Cardiac muscle cell (in vitro differentiated cells and primary cell): Measurements from ENCODE around the gene PRKG1. TPM values are rescaled to one million over a fixed set of nuclear protein-coding genes. Genes with fewer than 3 reads are reported as not detected.

ENCODE experiments used
- DNase-seq, 2 donors: peaks; one replicate each; pipeline versions ENCODE4 v3.0.0 to v3.0.0-alpha.2; 2010 to 2017; ENCODE audit warnings: low read depth in 1 of 2, low spot score in 1 of 2
- H3K27ac ChIP-seq: fragments of 200-600 bp; sonication (generic); 2 replicates; pipeline ENCODE4 v1.5.1; 2016
- H3K27me3 ChIP-seq: fragments of 200-600 bp; sonication (generic); 2 replicates; pipeline ENCODE4 v1.6.0; 2016; ENCODE audit warnings: control low read depth
- H3K36me3 ChIP-seq: fragments of 200-600 bp; sonication (generic); 2 replicates; pipeline ENCODE4 v1.5.1; 2016; ENCODE audit warnings: control low read depth
- H3K4me1 ChIP-seq: fragments of 200-600 bp; sonication (generic); 2 replicates; pipeline ENCODE4 v1.8.1; 2017; ENCODE audit warnings: low read depth, mild to moderate bottlenecking, mixed run types
- H3K4me3 ChIP-seq: fragments of 200-600 bp; sonication (generic); 2 replicates; pipeline ENCODE4 v1.5.1; 2016; ENCODE audit warnings: mild to moderate bottlenecking
- H3K9me3 ChIP-seq: fragments of 200-600 bp; sonication (generic); 2 replicates; pipeline ENCODE4 v1.5.1; 2017; ENCODE audit warnings: low read depth, mild to moderate bottlenecking, control low read depth
- CTCF ChIP-seq: IDR thresholded peaks from 2 replicates; pipeline ENCODE4 v1.5.1; 2012; ENCODE audit warnings: low read depth, mild to moderate bottlenecking, low read length
- polyA plus RNA-seq: library from polyadenylated mRNA; unstranded; fragments of >200 nt; fragmentation: Nextera tagmentation; extraction: Ambion mirVana; gene quantifications from 2 replicates; pipeline ENCODE4 v1.2.1, GENCODE V29; 2016
- total RNA-seq: library from RNA; depleted of rRNA; stranded (reverse); fragments of >200 nt; gene quantifications from 2 replicates; pipeline ENCODE4 v1.2.3, GENCODE V29; 2016

Gene PRKG1
- total and polyA plus RNA-seq, 2 experiments from 2014 or later, result 2.9 to 13.3 TPM

DNA sequence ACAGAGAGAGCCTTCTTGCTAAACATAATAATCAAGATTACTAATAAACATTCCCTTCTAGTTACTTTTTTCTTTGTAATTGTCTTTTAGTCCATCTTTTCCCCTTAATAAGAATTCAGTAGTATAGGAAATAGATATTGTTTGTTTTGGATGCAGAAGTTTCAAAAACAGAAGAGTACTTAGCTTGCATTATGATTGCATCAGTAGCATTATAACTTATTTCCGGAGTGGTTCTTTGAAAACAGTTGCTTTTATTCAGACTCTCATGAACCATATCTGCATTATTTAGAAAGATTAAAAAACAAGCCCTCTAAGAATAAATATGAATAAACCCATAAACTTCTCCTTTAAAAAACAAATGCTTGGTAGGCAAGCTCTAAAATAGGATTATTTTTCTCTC lies 1205.8 kb downstream of the PRKG1 start:
- no peaks in the 10 kb centered on the region for H3K27me3 ChIP-seq
- H3K36me3 ChIP-seq, result no peaks in the 10 kb centered on the region
- DNase-seq, result peak in 1 of 2 donors; percentile 34
- no peak overlapping the region for H3K4me3 ChIP-seq
- H3K9me3 ChIP-seq, result no peaks in the 10 kb centered on the region
- no peaks in the 10 kb centered on the region for H3K4me1 ChIP-seq
- no peak for TF ChIP-seq CTCF
- no peak overlapping the region for H3K27ac ChIP-seq

DNA sequence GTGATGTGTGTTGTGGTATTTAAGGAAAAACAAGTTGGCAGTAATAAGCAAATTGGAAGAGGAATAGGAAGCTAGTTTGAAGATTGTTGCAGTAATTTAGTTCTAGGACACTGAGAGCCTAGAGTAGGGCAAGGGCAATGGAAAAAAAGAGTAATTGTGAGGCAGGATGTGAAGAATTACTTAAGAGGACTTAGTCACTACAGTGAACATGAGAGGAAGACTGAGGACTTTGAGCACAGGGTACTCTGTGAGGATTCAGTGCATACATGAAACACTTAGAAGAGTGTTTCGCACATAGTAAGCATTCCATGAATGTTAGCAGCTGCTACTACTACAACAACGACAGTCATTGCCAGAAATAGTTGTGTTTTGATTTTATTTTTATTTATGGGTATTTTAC lies 1208.9 kb downstream of the PRKG1 start:
- no peak for TF ChIP-seq CTCF
- Histone ChIP-seq H3K9me3 (no peaks in the 10 kb centered on the region), H3K27ac (no peak overlapping the region), H3K36me3 (no peaks in the 10 kb centered on the region), H3K4me1 (no peaks in the 10 kb centered on the region), H3K4me3 (no peak overlapping the region), H3K27me3 (no peaks in the 10 kb centered on the region)
- DNase-seq, result peak in 1 of 2 donors; percentile 38

- no peak for DNase-seq
- Histone ChIP-seq H3K36me3 (no peaks in the 10 kb centered on the region), H3K9me3 (no peaks in the 10 kb centered on the region), H3K27ac (no peak overlapping the region), H3K4me1 (no peaks in the 10 kb centered on the region), H3K27me3 (no peaks in the 10 kb centered on the region), H3K4me3 (no peak overlapping the region)
- TF ChIP-seq CTCF, result no peak
Observed at GRCh38 chr10:52284416-52285013, 1210.2 kb downstream of the PRKG1 start.

GRCh38 chr10:52287866-52288265 lies 1213.6 kb downstream of the PRKG1 start:
- no peak for DNase-seq
- H3K36me3 ChIP-seq, result no peaks in the 10 kb centered on the region
- no peak overlapping the region for H3K4me3 ChIP-seq
- no peaks in the 10 kb centered on the region for H3K27me3 ChIP-seq
- H3K9me3 ChIP-seq, result no peaks in the 10 kb centered on the region
- H3K4me1 ChIP-seq, result no peaks in the 10 kb centered on the region
- TF ChIP-seq CTCF, result no peak
- H3K27ac ChIP-seq, result no peak overlapping the region

- no peak for DNase-seq
- Histone ChIP-seq H3K9me3 (no peaks in the 10 kb centered on the region), H3K36me3 (no peaks in the 10 kb centered on the region), H3K27me3 (no peaks in the 10 kb centered on the region), H3K4me3 (no peak overlapping the region), H3K4me1 (no peaks in the 10 kb centered on the region), H3K27ac (no peak overlapping the region)
- no peak for TF ChIP-seq CTCF
Observed at GRCh38 chr10:52297747-52298146, 1223.5 kb downstream of the PRKG1 start.
